Measurements from ENCODE around the gene PGAP2.
"Not testable (repeated sequence)": the region's sequence is repeated elsewhere in the genome, so short reads cannot be mapped to it uniquely, and the experiment has no call there.

Gene PGAP2

GRCh38 chr11:3807909-3808860 is at the start of gene PGAP2:
PGAP2 (plus strand) TSS chr11:3808560; CDS start chr11:3811260, 2,700 bp downstream.
- peak; percentile 52 for DNase-seq

GRCh38 chr11:3764266-3764665 is 44.1 kb upstream of the PGAP2 start:
- DNase-seq: no peak

- DNase-seq: not testable (repeated sequence)
Observed at GRCh38 chr11:3766836-3767235, 41.5 kb upstream of the PGAP2 start.

GRCh38 chr11:3767536-3767935 is 40.8 kb upstream of the PGAP2 start:
- no peak for DNase-seq

- DNase-seq: no peak
Observed at GRCh38 chr11:3773180-3773579, 35.2 kb upstream of the PGAP2 start.

- DNase-seq: no peak
Observed at GRCh38 chr11:3775736-3776406, 32.5 kb upstream of the PGAP2 start.

- no peak for DNase-seq
Observed at GRCh38 chr11:3781423-3781822, 26.9 kb upstream of the PGAP2 start.

GRCh38 chr11:3782963-3783362 is 25.4 kb upstream of the PGAP2 start:
- DNase-seq: no peak

GRCh38 chr11:3783611-3784010 is 24.7 kb upstream of the PGAP2 start:
- no peak for DNase-seq

- no peak for DNase-seq
Observed at GRCh38 chr11:3786781-3787428, 21.5 kb upstream of the PGAP2 start.

- DNase-seq: not testable (repeated sequence)
Observed at GRCh38 chr11:3794387-3794786, 14.0 kb upstream of the PGAP2 start.

- DNase-seq: no peak
Observed at GRCh38 chr11:3795131-3796001, 13.0 kb upstream of the PGAP2 start.

- no peak for DNase-seq
Observed at GRCh38 chr11:3796002-3796311, 12.4 kb upstream of the PGAP2 start.

- no peak for DNase-seq
Observed at GRCh38 chr11:3796346-3796745, 12.0 kb upstream of the PGAP2 start.

- DNase-seq: no peak
Observed at GRCh38 chr11:3796801-3797328, 11.5 kb upstream of the PGAP2 start.

GRCh38 chr11:3797329-3798090 is 10.8 kb upstream of the PGAP2 start, which contains the start of gene NUP98:
NUP98 (minus strand) TSS chr11:3797554; CDS start chr11:3782117, 15,437 bp downstream.
- peak; percentile 99 for DNase-seq

GRCh38 chr11:3799143-3799542 is 9.2 kb upstream of the PGAP2 start:
- DNase-seq: no peak

GRCh38 chr11:3799873-3800272 is 8.5 kb upstream of the PGAP2 start:
- no peak for DNase-seq

- DNase-seq: no peak
Observed at GRCh38 chr11:3802011-3802790, 6.2 kb upstream of the PGAP2 start.

- no peak for DNase-seq
Observed at GRCh38 chr11:3803726-3804495, 4.4 kb upstream of the PGAP2 start.
